Ishikawa (cell line): ENCODE measurements around the gene RNU7-1.

Experiments used
- CEBPB ChIP-seq: IDR thresholded peaks from 2 replicates; pipeline ENCODE4 v1.6.1; 2012
- CREB1 ChIP-seq: IDR thresholded peaks from 2 replicates; pipeline ENCODE4 v1.6.1; 2012; ENCODE audit warnings: low read depth
- EGR1 ChIP-seq: IDR thresholded peaks from 2 replicates; pipeline ENCODE4 v1.6.1; 2012
- EP300 ChIP-seq: IDR thresholded peaks from 2 replicates; pipeline ENCODE4 v1.6.1; 2012; ENCODE audit warnings: borderline replicate concordance
- FOXM1 ChIP-seq: IDR thresholded peaks from 2 replicates; pipeline ENCODE4 v1.6.1; 2012; ENCODE audit warnings: low read depth, borderline replicate concordance
- MAX ChIP-seq: IDR thresholded peaks from 2 replicates; pipeline ENCODE4 v1.6.1; 2012
- NFIC ChIP-seq: IDR thresholded peaks from 2 replicates; pipeline ENCODE4 v1.6.1; 2012
- RAD21 ChIP-seq: IDR thresholded peaks from 2 replicates; pipeline ENCODE4 v1.6.1; 2012; ENCODE audit warnings: low read depth
- REST ChIP-seq: IDR thresholded peaks from 2 replicates; pipeline ENCODE4 v1.6.1; 2012; ENCODE audit warnings: low read depth, mild to moderate bottlenecking
- TAF1 ChIP-seq: IDR thresholded peaks from 2 replicates; pipeline ENCODE4 v1.6.1; 2012; ENCODE audit warnings: low read depth, mild to moderate bottlenecking
- TCF12 ChIP-seq: IDR thresholded peaks from 2 replicates; pipeline ENCODE4 v1.6.1; 2012; ENCODE audit warnings: low read depth
- TEAD4 ChIP-seq: IDR thresholded peaks from 2 replicates; pipeline ENCODE4 v1.6.1; 2012
- USF1 ChIP-seq: IDR thresholded peaks from 2 replicates; pipeline ENCODE4 v1.6.1; 2012
- YY1 ChIP-seq: IDR thresholded peaks from 2 replicates; pipeline ENCODE4 v1.6.1; 2012; ENCODE audit warnings: low read depth
- ZBTB7A ChIP-seq: IDR thresholded peaks from 2 replicates; pipeline ENCODE4 v1.6.1; 2012; ENCODE audit warnings: low read depth

Gene RNU7-1

GRCh38 chr12:6899427-6899826 is 44.2 kb upstream of the RNU7-1 start:
- TF ChIP-seq TAF1, result no peak
- no peak for TF ChIP-seq CREB1
- TF ChIP-seq CEBPB, result no peak
- TF ChIP-seq TEAD4, result no peak
- TF ChIP-seq REST, result no peak
- TF ChIP-seq EGR1, result no peak
- no peak for TF ChIP-seq MAX
- no peak for TF ChIP-seq YY1
- no peak for TF ChIP-seq TCF12

- TF ChIP-seq FOXM1 (no peak), USF1 (no peak), RAD21 (no peak), CREB1 (no peak), TAF1 (no peak), EP300 (no peak), TCF12 (no peak), ZBTB7A (no peak), NFIC (peak; percentile 9; the same call in 1 of the 2 replicates), YY1 (no peak), MAX (peak; percentile 36; the same call in 1 of the 2 replicates)
Measured at GRCh38 chr12:6899837-6900519, 43.6 kb upstream of the RNU7-1 start.

GRCh38 chr12:6902448-6902847 is 41.2 kb upstream of the RNU7-1 start:
- TF ChIP-seq EGR1, result no peak
- no peak for TF ChIP-seq REST
- no peak for TF ChIP-seq TCF12
- no peak for TF ChIP-seq MAX
- TF ChIP-seq TEAD4, result no peak
- TF ChIP-seq FOXM1, result no peak
- no peak for TF ChIP-seq RAD21
- no peak for TF ChIP-seq USF1
- TF ChIP-seq NFIC, result no peak
- no peak for TF ChIP-seq CREB1
- TF ChIP-seq EP300, result no peak
- TF ChIP-seq YY1, result no peak
- no peak for TF ChIP-seq ZBTB7A
- TF ChIP-seq CEBPB, result no peak
- no peak for TF ChIP-seq TAF1

GRCh38 chr12:6903722-6904121 is 39.9 kb upstream of the RNU7-1 start:
- TF ChIP-seq TAF1 (no peak), REST (no peak), MAX (no peak), RAD21 (no peak), ZBTB7A (no peak), NFIC (no peak), YY1 (no peak), FOXM1 (no peak), USF1 (no peak), EGR1 (no peak), EP300 (no peak), TCF12 (no peak)
